GM19351 (cell line): ENCODE results near the gene MAN1A1.

Source experiments
- ATAC-seq: cut with Tn5 transposase; IDR thresholded peaks from one replicate; pipeline ENCODE4 v1.9.1; 2021; ENCODE audit warnings: mild to moderate bottlenecking, moderate library complexity; ENCODE audit not compliant: unreplicated experiment

MAN1A1 gene

GRCh38 chr6:119274197-119274595 is 75.4 kb downstream of the MAN1A1 start:
- ATAC-seq = no peak

- ATAC-seq = no peak
Observed at GRCh38 chr6:119273272-119274196, 76.0 kb downstream of the MAN1A1 start.

- ATAC-seq = no peak
Observed at GRCh38 chr6:119270545-119270944, 79.0 kb downstream of the MAN1A1 start.

GRCh38 chr6:119269266-119270103 is 80.1 kb downstream of the MAN1A1 start:
- no peak for ATAC-seq

- no peak for ATAC-seq
Observed at GRCh38 chr6:119267126-119267905, 82.2 kb downstream of the MAN1A1 start.

- ATAC-seq = no peak
Observed at GRCh38 chr6:119264854-119265397, 84.6 kb downstream of the MAN1A1 start.

GRCh38 chr6:119262612-119263011 is 86.9 kb downstream of the MAN1A1 start:
- ATAC-seq = no peak

GRCh38 chr6:119261944-119262284 is 87.6 kb downstream of the MAN1A1 start:
- ATAC-seq = no peak

GRCh38 chr6:119259027-119259426 is 90.5 kb downstream of the MAN1A1 start:
- ATAC-seq = peak; percentile 63

GRCh38 chr6:119257726-119258125 is 91.8 kb downstream of the MAN1A1 start:
- ATAC-seq = no peak

GRCh38 chr6:119256978-119257462 is 92.5 kb downstream of the MAN1A1 start:
- ATAC-seq = no peak

GRCh38 chr6:119256392-119256791 is 93.2 kb downstream of the MAN1A1 start:
- ATAC-seq = no peak

GRCh38 chr6:119255492-119255891 is 94.1 kb downstream of the MAN1A1 start:
- no peak for ATAC-seq

GRCh38 chr6:119250036-119250435 is 99.5 kb downstream of the MAN1A1 start:
- no peak for ATAC-seq

GRCh38 chr6:119249319-119249718 is 100.2 kb downstream of the MAN1A1 start:
- no peak for ATAC-seq

- ATAC-seq = no peak
Observed at GRCh38 chr6:119247504-119247903, 102.1 kb downstream of the MAN1A1 start.

GRCh38 chr6:119243657-119244056 is 105.9 kb downstream of the MAN1A1 start:
- no peak for ATAC-seq

- ATAC-seq = no peak
Observed at GRCh38 chr6:119243037-119243436, 106.5 kb downstream of the MAN1A1 start.

- no peak for ATAC-seq
Observed at GRCh38 chr6:119241540-119242309, 107.8 kb downstream of the MAN1A1 start.

- peak; percentile 68 for ATAC-seq
Observed at GRCh38 chr6:119241111-119241465, 108.5 kb downstream of the MAN1A1 start.
